Left cardiac atrium (tissue), 4 donors: ENCODE data around the gene CAPN12. TPM values are rescaled to one million over a fixed set of nuclear protein-coding genes. Genes with fewer than 3 reads are reported as not detected.

ENCODE experiments used
- ATAC-seq, 2 donors: fragments of 200-7000 bp; cut with Tn5 transposase; one replicate each; pipeline ENCODE4 v1.9.1; 2020; ENCODE audit warnings: mild to moderate bottlenecking in 2 of 2, moderate library complexity in 2 of 2
- DNase-seq: peaks from one replicate; pipeline ENCODE4 v3.0.0-alpha.2; 2020
- intact Hi-C, 2 donors: fragments of 100-400 bp; cut with DNase I; formaldehyde crosslinking; loops; one replicate each; pipeline versions ENCODE4 v1.14.1 to v1.15.1; 2022 to 2023
- total RNA-seq, 2 donors: library from RNA; stranded (reverse); fragmentation: NEBNext Ultra II Directional; extraction: Animal tissue kit (Norgen Biotek cat#: 25700); gene quantifications; one replicate each; pipeline ENCODE4 v1.2.1, GENCODE V29; 2021
- donor health status: DM: no; HTN: yes; CAD: no.
- donor health status: DM: no; HTN: yes; CAD: no; lungs with severe emphysema.
- donor health status: DM: yes; HTN: yes; CAD: no.
- donor health status: Dilated cardiomyopathy.

The CAPN12 gene
- total RNA-seq, 2 donors from 2014 or later = 0.77 to 0.81 TPM

DNA sequence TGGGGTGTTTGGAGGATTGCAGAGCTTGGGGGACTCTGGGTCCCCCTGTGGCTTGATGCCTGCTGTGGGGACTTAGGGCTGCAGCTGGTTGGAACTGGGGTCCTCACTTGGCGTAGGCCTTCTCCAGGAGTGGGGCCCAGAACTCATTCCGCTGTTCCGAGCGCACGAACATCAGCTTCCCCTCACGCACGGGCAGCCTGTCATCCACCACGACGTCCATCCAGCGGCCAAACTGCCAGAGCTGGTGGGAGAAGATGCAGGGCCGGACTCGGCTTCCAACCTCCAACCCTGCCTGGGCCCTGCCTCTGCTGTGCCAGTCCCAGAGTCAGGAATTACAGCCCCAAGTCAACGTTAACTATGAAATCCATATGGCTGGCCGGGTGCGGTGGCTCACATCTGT is 2.6 kb downstream of the CAPN12 start:
- ATAC-seq (no peak), DNase-seq (no peak)
- intact Hi-C loops = no loop called here

- no peak for ATAC-seq
- intact Hi-C loops = no loop called here
- no peak for DNase-seq
Measured at GRCh38 chr19:38740932-38741331, 3.3 kb downstream of the CAPN12 start.

DNA sequence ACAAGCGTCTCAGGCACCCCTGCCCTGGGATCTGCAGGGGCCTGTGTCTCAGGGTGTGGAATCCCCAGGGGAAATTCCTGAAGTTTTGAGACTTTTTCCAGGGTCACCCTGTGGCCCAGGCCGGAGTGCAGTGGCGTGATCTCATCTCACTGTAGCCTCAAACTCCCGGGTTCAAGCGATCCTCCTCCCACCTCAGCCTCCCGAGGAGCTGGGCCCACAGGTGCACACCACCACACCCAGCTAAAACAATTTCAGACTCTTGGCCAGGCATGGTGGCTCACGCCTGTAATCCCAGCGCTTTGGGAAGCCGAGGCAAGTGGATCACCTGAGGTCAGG is 4.0 kb downstream of the CAPN12 start:
- ATAC-seq = no peak
- intact Hi-C loops = no loop called here
- no peak for DNase-seq

GRCh38 chr19:38739440-38740256 is 4.6 kb downstream of the CAPN12 start:
- no peak for ATAC-seq
- intact Hi-C loops = no loop called here

DNA sequence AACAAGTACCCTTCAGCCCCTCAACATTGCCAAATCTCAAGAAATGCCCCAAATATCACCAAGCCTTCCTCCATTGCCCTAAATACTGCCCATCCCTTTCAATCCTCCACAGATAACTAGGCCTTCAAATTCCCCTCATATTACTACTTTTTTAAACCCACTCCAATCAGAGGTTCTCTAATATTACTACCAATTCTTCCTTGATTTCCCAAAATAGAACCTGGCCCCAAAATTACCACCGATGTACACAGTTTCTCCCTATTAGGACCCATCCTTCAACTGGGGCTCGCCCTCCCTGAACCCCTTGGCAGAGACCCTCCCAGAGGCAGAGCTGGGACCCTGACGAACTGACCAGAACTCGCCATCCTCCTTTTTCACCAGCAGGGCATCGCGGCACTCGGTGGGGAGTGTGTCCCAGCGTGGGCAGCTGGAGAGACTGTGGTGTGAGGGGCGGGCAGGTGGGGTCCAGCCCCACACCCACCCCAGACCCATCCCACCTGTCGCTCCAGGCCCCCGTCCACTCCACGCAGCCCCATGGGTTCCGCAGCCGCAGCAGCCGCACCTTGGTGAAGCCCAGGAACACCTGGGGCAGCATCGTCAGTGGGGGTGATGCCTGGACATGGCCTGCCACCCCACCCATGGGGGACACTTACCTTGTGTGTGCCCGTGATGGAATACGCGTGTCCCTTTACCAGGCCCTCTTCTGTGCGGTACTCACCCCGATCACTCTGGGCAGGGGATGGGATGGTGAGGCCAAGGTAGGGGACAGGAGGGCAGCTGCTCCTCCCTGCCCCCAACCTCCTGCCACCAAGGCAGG is 6.1 kb downstream of the CAPN12 start:
- DNase-seq (no peak), ATAC-seq (no peak)
- intact Hi-C loops = no loop called here

More at GRCh38 chr19:38739440-38740256, 4.6 kb downstream of the CAPN12 start:
- no peak for DNase-seq

GRCh38 chr19:38737281-38737865 is 6.9 kb downstream of the CAPN12 start:
- DNase-seq = no peak
- no peak for ATAC-seq
- intact Hi-C loops = no loop called here

GRCh38 chr19:38736413-38737280 is 7.6 kb downstream of the CAPN12 start:
- ATAC-seq (peak; percentile 18), DNase-seq (peak; percentile 66)
- intact Hi-C loops = no loop called here

GRCh38 chr19:38736036-38736412 is 8.2 kb downstream of the CAPN12 start:
- peak; percentile 12 for ATAC-seq
- peak; percentile 59 for DNase-seq
- intact Hi-C loops = no loop called here

DNA sequence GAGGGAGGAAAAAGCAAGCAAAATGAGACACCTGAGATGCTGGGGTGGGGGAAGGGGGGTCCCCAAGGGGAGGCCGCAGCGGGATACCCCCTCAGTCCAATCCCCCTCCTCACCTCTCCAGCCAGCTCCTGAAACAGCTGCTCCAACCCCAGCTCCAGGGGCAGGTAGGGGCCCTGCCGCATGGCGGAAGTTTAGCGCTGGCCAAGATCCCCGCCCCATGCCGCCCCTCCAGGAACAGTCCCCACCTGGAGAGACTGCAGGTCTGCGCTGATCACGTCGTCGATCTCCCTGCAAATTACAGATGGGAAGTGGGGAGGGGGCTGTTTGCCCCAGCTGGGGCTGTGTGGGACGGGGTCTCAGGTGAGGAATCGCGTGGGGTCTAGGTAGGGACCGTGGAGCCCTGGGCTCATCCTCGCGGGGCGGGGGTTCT is 9.0 kb downstream of the CAPN12 start:
- intact Hi-C loops = no loop called here
- no peak for DNase-seq

GRCh38 chr19:38734426-38735256 is 9.6 kb downstream of the CAPN12 start:
- DNase-seq = no peak
- intact Hi-C loops = no loop called here
- ATAC-seq = peak in 1 of 2 donors; percentile 3

More for the DNA sequence above, 9.0 kb downstream of the CAPN12 start:
- ATAC-seq = no peak

GRCh38 chr19:38734176-38734425 is 10.2 kb downstream of the CAPN12 start:
- ATAC-seq (no peak), DNase-seq (no peak)
- intact Hi-C loops = no loop called here

DNA sequence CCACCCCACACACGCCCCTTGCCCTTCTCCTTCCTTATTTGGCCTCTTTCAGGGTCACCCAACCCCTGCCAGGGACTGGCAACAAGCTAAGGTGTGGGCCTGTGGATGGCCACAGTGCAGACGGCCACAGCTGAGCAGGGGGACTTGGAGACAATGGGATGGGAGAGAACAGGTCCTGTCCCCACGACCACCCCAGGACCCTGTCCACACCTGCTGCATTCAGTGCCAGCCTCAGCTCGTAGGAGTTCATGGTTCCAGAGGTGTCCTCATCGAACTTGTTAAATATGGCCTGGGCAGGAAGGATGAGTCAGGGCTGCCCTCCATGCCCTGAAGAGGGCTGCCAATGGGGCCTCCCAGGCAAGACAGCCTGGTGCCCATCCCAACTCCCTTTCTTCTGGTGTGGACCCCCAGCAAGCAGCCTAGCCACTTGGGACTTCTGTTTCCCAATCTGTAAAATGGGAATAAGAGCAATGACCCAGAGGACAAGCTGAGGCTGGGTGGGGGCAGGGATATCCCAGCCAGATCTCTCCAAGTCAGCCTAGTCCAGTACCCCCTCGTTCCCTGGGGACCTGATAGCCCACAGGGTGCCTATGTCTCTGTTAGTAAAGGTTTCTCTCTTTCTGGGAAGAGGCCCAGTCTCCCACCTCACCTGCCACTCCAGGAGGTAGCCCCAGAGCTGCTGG is 10.6 kb downstream of the CAPN12 start:
- intact Hi-C loops = no loop called here
- ATAC-seq (peak in 1 of 2 donors; percentile 2), DNase-seq (no peak)

DNA sequence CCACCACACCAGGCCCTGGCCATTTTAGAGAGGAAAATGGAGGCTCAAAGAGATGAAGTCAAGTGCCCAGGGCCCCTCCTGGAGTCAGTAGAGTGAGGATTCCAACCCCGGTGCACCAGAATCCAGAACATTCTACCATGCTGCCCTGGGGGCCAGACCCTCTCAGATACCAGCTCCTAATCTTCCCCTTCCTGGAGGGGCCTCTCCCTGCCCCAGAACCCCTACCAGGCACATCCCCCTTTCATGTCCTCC is 11.1 kb downstream of the CAPN12 start:
- intact Hi-C loops = no loop called here
- ATAC-seq = no peak

GRCh38 chr19:38731654-38732301 is 12.5 kb downstream of the CAPN12 start:
- intact Hi-C loops = no loop called here
- peak; percentile 20 for DNase-seq
- no peak for ATAC-seq

More for the DNA sequence above, 11.1 kb downstream of the CAPN12 start:
- DNase-seq = peak; percentile 17

GRCh38 chr19:38730731-38731589 is 13.3 kb downstream of the CAPN12 start:
- ATAC-seq = no peak
- intact Hi-C loops = no loop called here
- DNase-seq = peak; percentile 19

DNA sequence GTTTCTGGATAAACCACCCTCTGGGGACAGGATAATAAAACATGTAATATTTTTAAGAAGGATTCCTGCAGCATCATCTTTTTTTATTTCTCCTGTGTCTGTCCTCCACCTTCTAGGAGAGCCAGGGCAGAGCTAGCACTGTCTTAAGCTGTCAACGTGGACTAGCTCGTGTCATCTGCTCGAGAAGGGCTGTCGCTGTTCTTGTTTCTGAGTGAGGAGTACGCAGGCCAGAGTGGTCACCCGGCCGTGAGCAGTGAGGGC is 13.9 kb downstream of the CAPN12 start:
- intact Hi-C loops = no loop called here
- no peak for ATAC-seq
- DNase-seq = peak; percentile 26
